Measurements from ENCODE around the gene NEDD4L.

Gene NEDD4L

GRCh38 chr18:58114766-58115165 is 70.7 kb downstream of the NEDD4L start:
- in situ Hi-C loops (cut with MboI; ENCODE audit: low sequenced_read_pairs) = no loop called here

- in situ Hi-C loops (cut with MboI; ENCODE audit: low sequenced_read_pairs) = no loop called here
Measured at GRCh38 chr18:58116818-58117217, 72.8 kb downstream of the NEDD4L start.

GRCh38 chr18:58117786-58118403 is 73.9 kb downstream of the NEDD4L start:
- in situ Hi-C loops (cut with MboI; ENCODE audit: low sequenced_read_pairs) = no loop called here

GRCh38 chr18:58118536-58118935 is 74.5 kb downstream of the NEDD4L start:
- in situ Hi-C loops (cut with MboI; ENCODE audit: low sequenced_read_pairs) = no loop called here

- in situ Hi-C loops (cut with MboI; ENCODE audit: low sequenced_read_pairs) = no loop called here
Measured at GRCh38 chr18:58119819-58120218, 75.8 kb downstream of the NEDD4L start.

GRCh38 chr18:58124475-58124874 is 80.4 kb downstream of the NEDD4L start:
- in situ Hi-C loops (cut with MboI; ENCODE audit: low sequenced_read_pairs) = no loop called here

- in situ Hi-C loops (cut with MboI; ENCODE audit: low sequenced_read_pairs) = no loop called here
Measured at GRCh38 chr18:58125183-58125582, 81.2 kb downstream of the NEDD4L start.

- in situ Hi-C loops (cut with MboI; ENCODE audit: low sequenced_read_pairs) = no loop called here
Measured at GRCh38 chr18:58125756-58126155, 81.7 kb downstream of the NEDD4L start.

- in situ Hi-C loops (cut with MboI; ENCODE audit: low sequenced_read_pairs) = no loop called here
Measured at GRCh38 chr18:58128381-58129374, 84.7 kb downstream of the NEDD4L start.

GRCh38 chr18:58132595-58133261 is 88.7 kb downstream of the NEDD4L start:
- in situ Hi-C loops (cut with MboI; ENCODE audit: low sequenced_read_pairs) = no loop called here

- in situ Hi-C loops (cut with MboI; ENCODE audit: low sequenced_read_pairs) = no loop called here
Measured at GRCh38 chr18:58135183-58135641, 91.2 kb downstream of the NEDD4L start.

GRCh38 chr18:58135701-58136331 is 91.8 kb downstream of the NEDD4L start:
- in situ Hi-C loops (cut with MboI; ENCODE audit: low sequenced_read_pairs) = no loop called here

- in situ Hi-C loops (cut with MboI; ENCODE audit: low sequenced_read_pairs) = no loop called here
Measured at GRCh38 chr18:58136879-58137278, 92.9 kb downstream of the NEDD4L start.

- in situ Hi-C loops (cut with MboI; ENCODE audit: low sequenced_read_pairs) = no loop called here
Measured at GRCh38 chr18:58139459-58140386, 95.7 kb downstream of the NEDD4L start.

- in situ Hi-C loops (cut with MboI; ENCODE audit: low sequenced_read_pairs) = no loop called here
Measured at GRCh38 chr18:58140387-58141325, 96.6 kb downstream of the NEDD4L start.

- in situ Hi-C loops (cut with MboI; ENCODE audit: low sequenced_read_pairs) = no loop called here
Measured at GRCh38 chr18:58143386-58143785, 99.4 kb downstream of the NEDD4L start.

- in situ Hi-C loops (cut with MboI; ENCODE audit: low sequenced_read_pairs) = no loop called here
Measured at GRCh38 chr18:58144106-58144505, 100.1 kb downstream of the NEDD4L start.

- in situ Hi-C loops (cut with MboI; ENCODE audit: low sequenced_read_pairs) = no loop called here
Measured at GRCh38 chr18:58144671-58145285, 100.8 kb downstream of the NEDD4L start.

Data from HL-60/S4 (cell line).